Activated CD4-positive, CD25-positive, alpha-beta regulatory T cell treated with anti-CD3 and anti-CD28 coated beads, Interleukin-2, amount 50 U/mL, for 24 hours (primary cell): ENCODE measurements around the gene TIMM17A.
"Not testable (repeated sequence)": the region's sequence is repeated elsewhere in the genome, so short reads cannot be mapped to it uniquely, and the experiment has no call there.

ENCODE experiments used
- ATAC-seq, 2 donors: fragments of 150-1000 bp; cut with Tn5 transposase; one replicate each; pipeline ENCODE4 v1.10.0; 2021; ENCODE audit warnings: mild to moderate bottlenecking in 1 of 2, moderate library complexity in 1 of 2

The TIMM17A gene

DNA sequence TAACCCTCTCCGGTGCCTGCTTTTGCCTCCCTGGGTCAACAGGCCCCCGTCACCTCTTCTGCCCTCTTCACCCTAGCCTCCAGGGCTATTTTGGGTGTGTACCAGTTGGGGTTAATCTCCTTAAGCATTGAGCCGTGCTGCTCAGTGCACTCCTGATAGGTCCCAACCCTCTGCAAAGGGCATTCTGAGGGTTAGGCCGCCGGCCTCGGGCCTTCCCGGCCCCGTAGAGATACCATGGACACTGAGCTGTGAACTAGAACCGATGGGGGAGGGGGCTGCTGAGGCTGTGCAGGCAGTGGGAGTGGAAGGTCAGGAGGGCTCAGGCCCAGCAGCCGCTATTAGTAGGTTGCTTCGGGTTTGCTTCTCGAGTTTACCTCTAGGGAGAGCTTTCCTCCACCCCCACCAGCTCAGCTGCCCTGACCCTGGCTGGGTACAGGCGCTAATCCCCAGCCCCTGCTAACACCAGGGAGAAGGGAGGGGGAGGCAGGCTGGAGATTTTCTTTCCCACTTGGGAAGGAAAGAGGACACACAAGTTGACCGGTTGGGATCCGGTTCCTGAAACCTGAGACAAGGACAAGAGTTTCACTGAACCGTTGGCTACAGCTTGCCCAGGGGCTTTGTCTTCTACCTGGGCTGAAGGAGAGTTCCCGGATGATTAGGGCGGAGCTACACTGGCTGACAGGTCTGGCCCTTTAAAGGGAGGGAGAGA, 13.7 kb upstream of the TIMM17A start:
- no peak for ATAC-seq

DNA sequence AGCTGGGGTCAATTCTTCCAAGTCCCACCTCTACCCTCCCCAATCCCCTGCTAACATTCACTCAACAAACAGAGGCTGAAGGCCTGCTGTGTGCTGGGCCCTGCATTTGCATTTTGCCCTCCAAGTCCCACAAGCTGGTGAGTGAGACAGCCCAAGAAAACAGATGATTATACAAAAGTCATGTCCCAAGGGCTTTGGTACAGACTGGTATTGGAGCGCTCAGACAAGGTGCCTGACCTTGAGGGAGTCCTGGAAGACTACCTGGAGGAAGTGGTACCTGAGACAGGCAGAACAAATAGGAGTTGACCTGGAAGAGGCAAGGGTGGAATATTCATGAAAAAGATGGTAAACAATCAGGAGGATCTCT, 13.2 kb upstream of the TIMM17A start:
- no peak for ATAC-seq

DNA sequence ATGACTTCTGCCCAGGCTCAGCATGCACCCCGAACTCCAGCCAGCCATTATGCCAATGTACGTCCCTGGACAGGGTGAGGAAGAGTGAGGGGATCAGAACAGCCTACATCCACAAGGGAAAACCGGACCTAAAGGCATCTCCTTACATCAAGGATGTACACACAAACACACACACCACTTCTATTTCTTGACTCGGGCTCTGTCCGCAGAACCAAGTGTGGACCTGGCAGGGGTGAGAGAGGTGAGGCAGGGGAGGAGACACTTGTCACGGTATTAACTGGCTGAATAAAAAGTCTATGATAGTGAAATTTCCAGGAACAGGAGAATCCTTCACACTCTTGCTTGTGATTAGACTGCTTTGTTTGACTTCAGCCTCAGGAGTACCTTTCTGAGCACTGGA, 11.3 kb upstream of the TIMM17A start:
- ATAC-seq = no peak

DNA sequence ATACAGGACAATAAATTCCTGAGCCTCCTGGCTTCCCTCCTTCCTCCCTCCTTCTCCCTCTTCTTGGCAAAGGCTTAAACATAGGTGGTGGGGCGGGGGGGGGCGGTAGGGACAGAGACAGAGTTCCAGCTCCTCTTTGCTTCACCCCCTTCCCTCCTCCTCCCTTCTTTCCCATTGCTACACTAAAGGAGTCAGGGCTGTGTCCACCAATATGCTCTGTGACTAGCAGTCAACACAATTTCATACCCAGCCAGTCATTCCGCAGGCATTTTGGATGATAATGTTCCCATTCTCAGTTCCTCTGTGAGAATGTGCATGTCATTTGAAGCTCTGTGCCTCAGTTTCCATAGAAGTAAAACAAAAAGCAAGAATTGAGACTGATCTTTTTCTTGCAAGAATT, 10.7 kb upstream of the TIMM17A start:
- no peak for ATAC-seq

DNA sequence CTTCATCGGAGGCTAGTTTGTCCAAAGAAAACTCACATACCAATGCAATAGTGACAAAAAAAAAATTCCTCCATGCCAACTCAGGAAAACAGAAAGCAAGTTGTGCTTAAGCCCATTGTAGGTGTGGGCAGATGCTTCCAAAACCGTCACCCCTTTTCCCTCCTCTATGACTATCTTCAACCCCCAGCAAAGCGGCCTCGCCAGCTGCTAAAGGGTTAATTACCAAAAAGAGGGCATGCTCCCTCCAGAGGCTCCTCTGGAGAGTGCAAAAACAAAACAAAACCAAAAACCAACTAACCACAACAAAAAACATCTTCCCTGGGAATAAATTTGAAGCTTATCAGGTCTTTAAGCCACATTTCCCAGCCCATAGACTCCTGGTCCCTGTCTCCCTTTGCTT, 10.1 kb upstream of the TIMM17A start:
- no peak for ATAC-seq

DNA sequence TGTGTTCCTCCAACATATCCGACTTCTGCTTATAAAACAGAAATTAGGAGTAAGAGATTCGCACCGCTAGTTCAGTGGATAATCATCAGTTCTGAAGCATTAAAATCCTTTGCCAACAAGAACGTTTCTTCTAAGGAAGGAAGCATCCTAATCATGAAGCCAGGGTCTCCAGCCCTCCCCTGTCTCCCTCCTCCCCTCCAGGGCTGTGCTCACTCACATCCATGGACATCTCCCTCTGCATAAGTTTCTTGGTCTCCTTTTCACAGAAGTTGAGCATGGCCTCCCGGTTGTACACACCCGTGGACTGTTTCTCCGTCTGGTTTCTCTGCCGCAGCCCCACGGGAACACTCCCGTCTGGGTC, 9.5 kb upstream of the TIMM17A start:
- ATAC-seq = no peak

DNA sequence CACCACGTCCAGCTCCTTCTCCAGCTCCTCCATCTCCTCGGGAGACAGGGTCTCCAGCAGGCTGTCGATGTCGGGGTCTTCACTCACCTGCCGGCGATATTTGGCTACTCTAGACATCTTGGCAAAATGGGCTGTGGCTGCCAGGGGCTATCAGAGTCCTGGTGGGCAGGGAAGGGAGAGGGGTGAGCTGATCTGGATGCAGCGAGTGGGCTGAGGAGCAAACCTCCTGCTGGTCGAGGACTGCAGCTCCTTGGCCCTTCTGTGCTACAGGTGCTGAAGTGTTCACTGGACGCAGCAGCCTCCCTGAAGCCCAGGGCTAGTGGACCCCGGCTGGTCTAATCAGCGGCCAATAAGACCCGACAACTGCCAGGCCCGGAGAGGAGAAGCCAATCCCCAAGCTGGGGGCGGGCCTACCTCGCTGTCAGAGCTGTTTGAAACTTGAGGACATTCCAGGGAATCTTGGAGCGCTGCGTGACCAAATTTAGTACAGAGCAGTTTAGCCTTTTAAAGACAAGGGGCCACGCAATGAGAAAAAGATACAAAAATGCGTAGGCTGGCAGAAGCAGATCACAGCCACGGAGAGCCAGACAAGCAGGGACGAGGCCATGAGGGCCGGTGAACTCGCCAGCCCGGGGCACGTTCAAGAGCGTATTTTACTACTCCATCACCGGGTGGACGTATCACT, 8.9 kb upstream of the TIMM17A start, which contains the start of gene LMOD1:
Gene LMOD1, minus strand, starts transcription at position 325 of the 685 bp plus-strand sequence. Its CDS starts 208 bp downstream, at position 117.
- ATAC-seq = peak in 1 of 2 donors; percentile 17

DNA sequence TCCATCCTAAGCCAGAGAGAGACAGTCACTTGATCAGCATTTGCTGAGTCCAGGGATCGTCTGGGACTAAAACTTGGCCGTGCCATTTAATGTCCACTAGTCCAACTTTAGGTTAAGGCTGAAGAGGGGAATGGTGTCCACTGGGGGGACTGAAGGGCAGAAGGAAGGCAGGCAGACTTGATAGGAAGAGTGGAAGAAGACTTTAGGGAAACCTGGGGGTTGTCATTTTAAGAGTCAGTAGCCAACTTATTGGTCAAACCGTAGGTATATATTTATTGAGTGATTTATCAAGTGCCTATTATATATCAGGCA, 7.7 kb upstream of the TIMM17A start:
- ATAC-seq = no peak

DNA sequence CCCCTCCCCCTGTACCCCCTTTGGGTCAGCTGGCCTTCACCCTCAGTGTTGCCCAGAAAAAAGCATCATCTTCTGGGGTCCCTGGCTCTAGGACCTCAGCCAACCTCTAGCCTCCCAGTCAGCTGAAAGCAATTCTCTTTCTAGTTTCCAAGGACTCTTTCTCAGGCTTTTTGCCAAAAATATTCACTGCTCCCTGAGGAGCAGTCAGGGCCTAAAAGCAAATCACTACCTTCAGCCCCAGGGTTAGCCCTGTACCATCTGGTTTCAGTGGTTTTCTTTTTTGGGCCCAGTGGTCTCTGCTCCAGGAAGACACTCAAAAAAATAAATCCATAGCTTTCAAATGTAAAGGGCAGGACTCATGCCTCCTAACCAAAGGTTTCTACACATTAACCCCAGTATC, 5.8 kb upstream of the TIMM17A start:
- no peak for ATAC-seq

DNA sequence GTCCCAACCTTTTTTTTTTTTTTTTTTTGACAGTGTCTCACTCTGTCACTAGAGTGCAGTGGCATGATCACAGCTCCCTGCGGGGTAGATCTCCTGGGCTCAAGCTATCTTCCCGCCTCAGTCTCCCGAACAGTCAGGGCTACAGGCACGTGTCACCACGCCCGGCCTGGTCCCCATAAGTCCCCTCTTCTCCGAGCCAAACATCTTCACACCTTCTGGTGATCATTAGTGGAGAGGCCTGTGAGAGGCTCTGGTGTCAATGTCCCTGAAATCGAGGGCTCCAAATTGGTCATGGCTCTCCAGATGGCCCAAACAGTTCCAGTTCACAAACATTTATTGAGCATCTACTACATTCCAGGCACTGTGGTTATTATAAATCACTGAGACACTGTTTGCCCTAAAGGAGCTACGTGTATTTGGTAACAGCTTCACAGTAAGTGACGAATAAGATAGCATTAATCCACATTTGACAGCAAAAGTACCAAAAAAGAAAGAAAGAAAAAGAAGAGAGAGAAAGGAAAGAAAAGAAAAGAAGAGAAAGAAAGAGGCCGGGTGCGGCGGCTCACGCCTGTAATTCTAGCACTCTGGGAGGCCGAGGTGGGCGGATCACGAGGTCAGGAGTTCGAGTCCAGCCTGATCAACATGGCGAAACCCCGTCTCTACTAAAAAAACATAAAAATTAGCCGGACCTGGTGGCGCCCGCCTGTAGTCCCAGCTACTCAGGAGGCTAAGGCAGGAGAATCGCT, 867 bp upstream of the TIMM17A start:
- no peak for ATAC-seq

DNA sequence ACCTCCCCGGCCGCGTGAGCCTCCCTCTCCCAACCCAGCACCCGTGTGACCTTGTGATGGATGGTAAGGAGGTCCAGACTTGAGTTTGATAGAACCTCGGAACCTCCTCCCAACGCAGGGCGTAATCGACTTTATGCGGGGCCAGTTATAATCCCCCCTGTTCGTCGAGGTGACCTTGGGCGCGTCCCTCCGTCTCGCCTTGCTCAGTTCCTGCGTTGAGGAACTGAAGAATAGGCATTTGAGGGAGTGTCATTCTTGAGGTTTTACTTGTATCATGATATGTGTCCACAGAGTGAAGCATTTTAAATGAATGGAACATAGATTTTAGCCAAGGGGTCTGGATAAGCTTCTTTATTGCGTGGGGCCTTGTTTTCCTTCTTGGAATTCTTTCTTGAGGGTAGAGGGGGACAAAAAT, 433 bp downstream of the TIMM17A start:
- peak; percentile 48 to 63 for ATAC-seq

DNA sequence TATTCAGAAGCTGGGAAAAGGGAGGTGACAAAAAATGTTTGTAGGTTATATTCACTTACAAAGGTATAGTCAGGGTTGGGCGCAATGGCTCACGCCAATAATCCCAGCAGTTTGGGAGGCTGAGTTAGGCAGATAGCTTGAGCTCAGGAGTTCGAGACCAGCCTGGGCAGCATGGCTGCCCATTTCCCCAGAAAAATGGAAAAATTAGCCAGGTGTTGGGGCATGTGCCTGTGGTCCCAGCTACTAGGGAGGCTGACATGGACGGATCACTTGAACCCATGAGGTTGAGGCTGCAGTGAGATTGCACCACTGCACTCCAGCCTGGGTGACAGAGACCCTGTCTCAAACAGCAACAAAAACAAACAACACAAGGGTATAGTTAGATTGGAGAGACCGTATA, 3.0 kb downstream of the TIMM17A start:
- ATAC-seq = no peak

DNA sequence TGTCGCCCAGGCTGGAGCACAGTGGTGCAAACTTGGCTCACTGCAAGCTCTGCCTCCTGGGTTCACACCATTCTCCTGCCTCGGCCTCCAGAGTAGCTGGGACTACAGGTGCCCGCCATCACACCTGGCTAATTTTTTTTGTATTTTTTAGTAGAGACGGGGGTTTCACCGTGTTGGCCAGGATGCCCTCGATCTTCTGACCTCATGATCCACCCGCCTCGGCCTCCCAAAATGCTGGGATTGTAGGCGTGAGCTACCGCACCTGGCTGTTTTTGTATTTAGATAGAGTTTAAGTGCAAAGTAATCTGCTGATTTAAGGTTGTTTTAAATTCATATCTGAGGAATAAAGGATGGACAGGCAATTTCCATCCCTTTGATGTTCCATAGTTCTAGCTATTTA, 7.1 kb downstream of the TIMM17A start:
- ATAC-seq = not testable (repeated sequence)

DNA sequence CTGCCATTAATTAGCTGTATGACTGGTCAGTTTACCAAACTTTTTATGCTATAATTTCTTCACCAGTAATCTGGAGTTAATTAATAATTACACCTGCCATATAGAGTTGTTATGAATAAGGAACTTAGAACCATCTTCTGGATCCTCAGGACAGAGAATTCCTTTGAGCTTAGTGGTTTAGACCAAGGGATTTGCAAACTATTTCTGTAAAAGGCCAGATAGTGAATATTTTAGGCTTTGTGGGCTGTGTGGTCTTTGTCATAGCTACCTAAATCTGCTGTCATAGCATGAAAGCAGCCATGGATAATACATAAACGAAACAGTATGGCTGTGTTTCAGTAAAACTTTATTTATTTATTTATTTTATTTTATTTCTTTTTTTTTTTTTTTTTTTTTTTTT, 9.0 kb downstream of the TIMM17A start:
- ATAC-seq = no peak

DNA sequence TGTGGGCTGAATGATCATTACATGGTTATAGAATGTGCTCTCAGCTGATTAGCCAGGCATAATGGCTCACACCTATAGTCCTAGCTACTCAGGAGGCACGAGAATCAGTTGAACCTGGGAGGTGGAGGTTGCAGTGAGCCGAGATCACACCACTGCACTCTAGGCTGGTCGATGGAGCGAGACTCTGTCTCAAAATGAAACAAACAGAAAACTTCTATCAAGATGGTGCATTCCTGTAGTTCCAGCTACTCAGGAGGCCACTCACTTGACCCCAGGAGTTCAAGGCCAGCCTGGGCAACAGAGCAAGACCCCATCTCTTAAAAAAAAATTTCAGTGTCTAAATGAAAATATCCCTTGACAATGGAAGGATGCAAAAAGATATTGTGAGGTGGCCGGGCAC, 10.9 kb downstream of the TIMM17A start:
- ATAC-seq = no peak

DNA sequence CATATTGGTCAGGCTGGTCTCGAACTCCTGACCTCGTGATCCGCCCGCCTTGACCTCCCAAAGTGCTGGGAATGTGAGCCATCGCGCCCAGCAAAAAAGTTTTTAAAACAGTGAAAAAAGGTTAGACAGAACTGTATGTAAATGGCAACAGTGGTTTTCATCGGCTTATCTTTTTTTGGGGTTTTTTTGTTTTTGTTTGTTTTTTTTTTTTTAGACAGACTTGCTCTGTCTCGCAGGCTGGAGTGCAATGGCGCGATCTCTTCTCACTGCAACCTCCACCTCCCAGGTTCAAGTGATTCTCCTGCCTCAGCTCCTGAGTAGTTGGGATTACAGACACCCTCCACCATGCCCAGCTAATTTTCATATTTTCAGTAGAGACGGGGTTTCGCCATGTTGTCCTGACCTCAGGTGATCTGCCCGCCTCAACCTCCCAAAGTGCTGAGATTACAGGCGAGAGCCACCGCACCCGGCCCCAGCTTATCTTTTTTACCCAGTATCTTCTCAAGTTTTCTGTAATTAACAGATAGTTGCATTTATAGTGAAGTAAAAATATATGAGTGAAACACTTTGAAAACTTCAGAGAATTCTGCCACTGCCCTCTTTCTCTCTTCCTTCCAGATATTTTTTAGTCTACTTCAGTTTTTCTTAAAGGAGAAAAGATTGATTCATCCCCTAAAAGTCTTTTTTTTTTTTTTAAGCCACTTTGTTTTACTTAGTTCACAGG, 13.1 kb downstream of the TIMM17A start:
- no peak for ATAC-seq

DNA sequence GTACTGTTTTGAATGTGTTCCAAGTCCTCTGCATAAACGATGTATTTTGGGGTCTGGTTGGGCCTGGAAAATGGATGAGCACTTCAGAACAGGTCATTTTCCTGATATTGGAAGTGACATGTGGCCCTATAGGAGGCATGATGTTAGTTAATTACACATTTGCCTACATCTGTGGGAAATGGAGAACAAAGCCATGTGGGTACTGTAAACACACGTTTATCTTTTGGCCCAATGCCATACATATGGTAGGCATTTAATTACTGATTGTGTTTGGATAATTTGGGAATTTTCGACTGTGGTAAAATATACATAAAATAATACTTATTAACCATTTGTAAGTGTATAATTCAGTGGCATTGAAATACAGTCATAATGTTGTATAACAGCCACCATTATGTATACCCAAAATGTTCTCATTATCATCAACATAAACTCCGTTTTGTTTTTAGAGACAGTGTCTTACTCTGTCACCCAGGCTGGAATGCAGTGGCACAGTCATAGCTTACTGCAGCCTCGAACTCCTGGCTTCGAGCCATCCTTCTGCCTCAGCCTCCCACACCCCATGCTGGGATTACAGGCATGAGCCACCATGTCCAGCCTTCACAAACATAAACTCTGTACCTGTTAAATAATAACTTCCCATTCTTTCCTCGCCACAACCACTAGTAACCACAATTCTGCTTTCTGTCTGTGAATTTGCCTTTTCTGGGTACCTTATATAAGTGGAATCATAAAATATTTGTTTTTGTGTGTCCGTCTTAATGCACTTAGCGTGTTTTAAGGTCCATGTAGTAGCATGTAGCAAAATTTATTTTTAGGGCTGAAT, 15.2 kb downstream of the TIMM17A start:
- ATAC-seq = no peak

DNA sequence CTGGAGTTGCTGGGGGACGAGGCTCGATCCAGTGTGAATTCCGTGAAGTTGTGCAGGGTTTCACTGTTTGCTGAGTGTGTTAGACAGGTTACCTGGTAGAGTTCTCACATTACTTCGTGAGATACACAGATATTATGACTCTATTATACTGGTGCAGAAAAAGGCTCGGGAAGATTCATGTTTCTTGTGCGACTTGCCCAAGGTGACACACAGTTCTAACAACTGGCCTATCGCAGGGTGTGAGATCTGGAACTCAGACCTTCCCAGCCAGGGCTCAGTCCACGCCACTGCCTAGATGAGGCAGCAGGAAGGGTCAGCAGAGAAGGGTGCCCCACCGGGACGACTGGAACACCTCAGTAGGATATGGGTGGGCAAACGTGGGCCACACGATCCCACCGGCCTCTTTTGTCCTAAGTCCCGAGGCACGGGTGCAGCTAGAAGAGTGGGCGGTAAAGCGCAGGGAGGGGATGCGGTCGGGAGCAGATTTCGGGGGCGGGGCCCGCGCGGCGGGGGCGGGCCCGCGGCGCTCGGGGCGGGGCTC, 26.8 kb downstream of the TIMM17A start:
- peak in 1 of 2 donors; percentile 70 for ATAC-seq

DNA sequence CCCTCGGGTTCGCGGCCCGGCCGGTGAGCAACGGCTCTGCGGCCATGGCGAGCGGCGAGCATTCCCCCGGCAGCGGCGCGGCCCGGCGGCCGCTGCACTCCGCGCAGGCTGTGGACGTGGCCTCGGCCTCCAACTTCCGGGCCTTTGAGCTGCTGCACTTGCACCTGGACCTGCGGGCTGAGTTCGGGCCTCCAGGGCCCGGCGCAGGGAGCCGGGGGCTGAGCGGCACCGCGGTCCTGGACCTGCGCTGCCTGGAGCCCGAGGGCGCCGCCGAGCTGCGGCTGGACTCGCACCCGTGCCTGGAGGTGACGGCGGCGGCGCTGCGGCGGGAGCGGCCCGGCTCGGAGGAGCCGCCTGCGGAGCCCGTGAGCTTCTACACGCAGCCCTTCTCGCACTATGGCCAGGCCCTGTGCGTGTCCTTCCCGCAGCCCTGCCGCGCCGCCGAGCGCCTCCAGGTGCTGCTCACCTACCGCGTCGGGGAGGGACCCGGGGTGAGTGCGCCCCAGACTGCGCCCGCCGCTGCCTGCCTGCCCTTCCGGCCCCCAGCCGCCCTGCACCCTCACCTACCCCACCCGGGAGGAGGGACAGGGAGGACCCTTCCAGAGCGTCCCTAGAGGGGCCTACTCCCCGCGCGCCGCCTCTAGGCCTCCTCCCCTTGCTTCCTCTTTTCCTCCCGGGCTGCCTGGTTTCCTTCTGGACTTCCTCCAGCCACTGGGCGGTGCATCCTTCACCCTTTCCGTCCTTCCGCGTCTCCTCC, 27.5 kb downstream of the TIMM17A start, which contains the start of gene RNPEP:
Gene RNPEP, plus strand, starts transcription at position 26 of the 757 bp plus-strand sequence. Its CDS starts 19 bp downstream, at position 45.
- peak; percentile 84 to 85 for ATAC-seq

DNA sequence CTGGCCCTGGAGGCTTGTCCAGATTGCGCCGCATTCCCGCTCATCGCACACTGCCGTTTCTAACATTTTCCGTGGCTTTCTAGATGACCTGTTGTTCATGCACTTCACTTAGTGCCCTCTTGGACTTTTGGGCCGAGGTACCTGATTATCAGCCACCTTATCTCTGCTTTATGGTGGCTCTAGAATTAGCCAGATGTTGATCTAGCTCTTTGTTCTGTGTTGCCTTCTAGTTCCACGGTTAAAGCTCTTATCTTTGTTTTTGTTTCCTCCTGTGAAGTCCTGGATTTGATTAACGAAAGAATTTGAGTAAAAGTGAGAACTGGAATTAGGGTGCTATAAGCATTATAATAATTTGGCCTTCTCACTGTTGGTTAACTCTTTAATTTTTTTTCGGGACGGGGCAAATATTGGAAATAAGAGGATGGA, 28.1 kb downstream of the TIMM17A start:
- no peak for ATAC-seq

DNA sequence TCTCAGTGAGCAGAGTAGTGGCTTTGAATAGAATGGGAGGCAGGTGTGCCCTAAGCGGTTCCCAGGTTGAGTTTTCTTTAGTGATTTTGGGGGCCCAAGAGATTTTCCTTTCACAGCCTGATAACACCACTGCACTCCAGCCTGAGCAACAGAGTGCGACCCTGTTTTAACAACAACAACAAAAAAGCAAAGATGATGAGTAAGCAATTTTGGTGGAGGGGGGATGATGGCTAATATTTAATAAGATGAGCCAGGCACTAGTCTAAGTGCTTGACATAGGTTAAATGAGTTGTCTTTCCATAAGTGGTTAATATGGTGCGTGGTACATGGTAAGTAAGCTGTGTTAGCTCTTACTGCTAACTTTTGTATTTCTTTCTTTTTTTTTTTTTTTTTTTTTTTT, 29.1 kb downstream of the TIMM17A start:
- ATAC-seq = no peak
